ENCODE measurements around the gene PMM2. TPM values are rescaled to one million over a fixed set of nuclear protein-coding genes. Genes with fewer than 3 reads are reported as not detected.
A peak's percentile ranks its signal among the peaks of the same experiment; 100 is the strongest.
"Not testable (repeated sequence)": the region's sequence is repeated elsewhere in the genome, so short reads cannot be mapped to it uniquely, and the experiment has no call there.

Gene PMM2
- total RNA-seq, 2 donors from 2014 or later, result 21.3 to 38.3 TPM

- intact Hi-C loops (cut with DNase I), result loop anchor here in 1 of 2 donors (10.0 kb wide), 1 partner anchor 68 kb away; no protein-coding TSS in a partner anchor
- DNase-seq (no peak), ATAC-seq (no peak)
Observed at GRCh38 chr16:8872967-8873865, 75.6 kb downstream of the PMM2 start.

- intact Hi-C loops (cut with DNase I), result loop anchor here in 1 of 2 donors (10.0 kb wide), 1 partner anchor 69 kb away; no protein-coding TSS in a partner anchor
- DNase-seq, ATAC-seq: not testable (repeated sequence)
Observed at GRCh38 chr16:8873866-8874195, 76.2 kb downstream of the PMM2 start.

GRCh38 chr16:8874388-8874787 is 76.7 kb downstream of the PMM2 start:
- DNase-seq (no peak), ATAC-seq (peak in 1 of 2 donors; percentile 21)
- intact Hi-C loops (cut with DNase I), result loop anchor here in 1 of 2 donors (10.0 kb wide), 1 partner anchor 70 kb away; no protein-coding TSS in a partner anchor

GRCh38 chr16:8875317-8875716 is 77.7 kb downstream of the PMM2 start:
- DNase-seq, ATAC-seq: not testable (repeated sequence)
- intact Hi-C loops (cut with DNase I), result loop anchor here in 1 of 2 donors (10.0 kb wide), 1 partner anchor 71 kb away; no protein-coding TSS in a partner anchor

- ATAC-seq, result peak in 1 of 2 donors; percentile 15
Observed at GRCh38 chr16:8877894-8878522, 80.4 kb downstream of the PMM2 start.

GRCh38 chr16:8878523-8878911 is 80.9 kb downstream of the PMM2 start:
- ATAC-seq, result peak; percentile 36 to 67
- intact Hi-C loops (cut with DNase I), result loop anchor here in 1 of 2 donors (10.0 kb wide), 1 partner anchor 74 kb away; no protein-coding TSS in a partner anchor
- DNase-seq, result no peak

More at GRCh38 chr16:8877894-8878522, 80.4 kb downstream of the PMM2 start:
- DNase-seq, result no peak
- intact Hi-C loops (cut with DNase I), result loop anchor here in 1 of 2 donors (10.0 kb wide), 1 partner anchor 73 kb away; no protein-coding TSS in a partner anchor

GRCh38 chr16:8880839-8881510 is 83.3 kb downstream of the PMM2 start:
- DNase-seq (no peak), ATAC-seq (no peak)
- intact Hi-C loops (cut with DNase I), result loop anchor here (2.0 to 10.0 kb wide), 4 partner anchors 86 to 314 kb away; partner anchors contain the start of genes PMM2 (in 1 of the 2) and TMEM186 (in 1 of the 2)

- intact Hi-C loops (cut with DNase I), result loop anchor here (5.0 to 10.0 kb wide), 3 partner anchors 87 to 315 kb away; partner anchors contain the start of genes PMM2 (in 1 of the 2) and TMEM186 (in 1 of the 2)
- DNase-seq, result no peak
- ATAC-seq, result no peak
Observed at GRCh38 chr16:8882041-8882617, 84.5 kb downstream of the PMM2 start, which contains the start of gene LITAFD. Gene LITAFD, plus strand, starts transcription at chr16:8882351. Its CDS starts 2,005 bp downstream, at chr16:8884356.

GRCh38 chr16:8882725-8883377 is 85.2 kb downstream of the PMM2 start:
- intact Hi-C loops (cut with DNase I), result loop anchor here (5.0 to 10.0 kb wide), 3 partner anchors 88 to 316 kb away; partner anchors contain the start of genes PMM2 (in 1 of the 2) and TMEM186 (in 1 of the 2)
- ATAC-seq (no peak), DNase-seq (no peak)

- ATAC-seq, result peak; percentile 20 to 44
- no peak for DNase-seq
- intact Hi-C loops (cut with DNase I), result loop anchor here in 1 of 2 donors (10.0 kb wide), 1 partner anchor 91 kb away; the partner anchor contains the start of genes PMM2 and TMEM186
Observed at GRCh38 chr16:8885674-8886592, 88.3 kb downstream of the PMM2 start.

GRCh38 chr16:8886593-8887430 is 89.2 kb downstream of the PMM2 start:
- DNase-seq (no peak), ATAC-seq (no peak)
- intact Hi-C loops (cut with DNase I), result loop anchor here in 1 of 2 donors (10.0 kb wide), 1 partner anchor 92 kb away; the partner anchor contains the start of genes PMM2 and TMEM186

- intact Hi-C loops (cut with DNase I), result loop anchor here in 1 of 2 donors (10.0 kb wide), 1 partner anchor 93 kb away; the partner anchor contains the start of genes PMM2 and TMEM186
- no peak for DNase-seq
- ATAC-seq, result no peak
Observed at GRCh38 chr16:8887431-8887765, 89.8 kb downstream of the PMM2 start.

GRCh38 chr16:8887952-8888560 is 90.4 kb downstream of the PMM2 start:
- DNase-seq (peak; percentile 86), ATAC-seq (peak; percentile 77 to 79)
- intact Hi-C loops (cut with DNase I), result loop anchor here in 1 of 2 donors (10.0 kb wide), 1 partner anchor 93 kb away; the partner anchor contains the start of genes PMM2 and TMEM186

GRCh38 chr16:8888951-8889892 is 91.6 kb downstream of the PMM2 start:
- intact Hi-C loops (cut with DNase I), result loop anchor here in 1 of 2 donors (10.0 kb wide), 1 partner anchor 94 kb away; the partner anchor contains the start of genes PMM2 and TMEM186
- no peak for ATAC-seq
- no peak for DNase-seq

Data from left cardiac atrium (tissue), 4 donors.